VCaP (cell line): ENCODE results near the gene FBLN5.
A peak's percentile ranks its signal among the peaks of the same experiment; 100 is the strongest.
"Not testable (repeated sequence)": the region's sequence is repeated elsewhere in the genome, so short reads cannot be mapped to it uniquely, and the experiment has no call there.

Source experiments
- H3K27ac ChIP-seq: fragments of 450-650 bp; 2 replicates; pipeline ENCODE4 v1.5.1; 2017
- CTCF ChIP-seq: fragments of 450-650 bp; conservative IDR thresholded peaks from 2 replicates; pipeline ENCODE4 v1.5.1; 2017; ENCODE audit warnings: mild to moderate bottlenecking, moderate library complexity

The FBLN5 gene

GRCh38 chr14:91904483-91904882 is 43.0 kb downstream of the FBLN5 start:
- no peak for TF ChIP-seq CTCF
- no peak overlapping the region for H3K27ac ChIP-seq

GRCh38 chr14:91903070-91903469 is 44.4 kb downstream of the FBLN5 start:
- no peak for TF ChIP-seq CTCF

GRCh38 chr14:91902336-91902735 is 45.2 kb downstream of the FBLN5 start:
- TF ChIP-seq CTCF: no peak
- no peak overlapping the region for H3K27ac ChIP-seq

More at GRCh38 chr14:91903070-91903469, 44.4 kb downstream of the FBLN5 start:
- H3K27ac ChIP-seq: no peak overlapping the region

DNA sequence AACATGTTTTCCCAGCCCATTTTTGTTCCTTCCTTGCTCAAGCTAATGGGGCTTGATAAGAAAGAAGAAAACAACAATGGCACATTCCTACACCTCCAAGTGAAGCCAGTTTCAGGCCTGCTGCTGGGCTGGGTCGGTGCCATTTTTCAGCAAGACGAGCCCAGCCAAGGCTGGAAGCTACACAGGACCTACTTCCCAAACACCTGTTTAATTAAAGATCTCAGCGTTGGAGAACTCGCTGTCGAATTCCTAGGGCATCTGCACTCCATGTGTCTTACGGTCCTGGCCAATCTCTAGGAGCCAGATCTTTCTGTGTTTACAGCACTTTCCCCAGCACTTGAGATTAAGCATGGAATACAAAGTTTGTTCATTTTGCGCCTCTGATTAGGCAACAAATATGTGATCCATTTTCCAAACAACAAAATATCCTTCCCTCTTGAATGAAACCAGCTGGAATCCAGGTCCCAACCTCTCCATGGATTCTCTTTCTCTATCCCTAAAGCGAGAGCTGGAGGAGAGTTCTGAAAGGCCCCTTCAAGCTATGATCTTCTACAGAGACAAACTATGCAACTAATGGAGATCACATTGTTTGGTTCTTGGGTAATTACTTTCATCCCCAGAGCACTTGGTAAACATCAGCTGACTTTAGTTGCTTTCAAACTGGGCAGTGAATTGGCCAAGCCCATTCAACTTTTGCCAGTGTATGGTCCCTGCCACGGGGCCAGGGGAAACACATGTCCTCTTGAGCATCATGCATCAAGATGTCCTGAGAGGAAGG is 45.9 kb downstream of the FBLN5 start:
- H3K27ac ChIP-seq: no peak overlapping the region
- no peak for TF ChIP-seq CTCF

- no peak for TF ChIP-seq CTCF
- no peak overlapping the region for H3K27ac ChIP-seq
Measured at GRCh38 chr14:91899806-91900205, 47.7 kb downstream of the FBLN5 start.

DNA sequence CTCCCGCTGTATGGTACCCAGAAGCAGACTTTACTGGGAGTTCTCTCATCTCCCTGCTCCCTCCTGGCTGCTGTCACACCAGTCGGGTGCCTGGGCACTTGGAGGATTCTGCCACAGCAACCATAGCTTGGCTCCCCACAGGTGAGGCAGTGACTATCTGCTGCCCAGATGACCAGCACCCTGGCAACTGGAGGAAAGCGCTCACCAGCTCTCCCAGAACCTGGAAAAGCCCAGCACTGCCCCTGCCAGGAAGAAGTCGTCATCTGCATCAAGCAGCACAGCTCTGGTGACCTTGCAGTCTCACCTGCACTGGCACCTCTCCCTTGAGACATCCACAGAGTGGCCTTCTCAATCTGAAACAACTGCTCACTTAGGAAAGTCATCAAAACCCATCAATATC is 48.3 kb downstream of the FBLN5 start:
- no peak overlapping the region for H3K27ac ChIP-seq
- peak; percentile 69 for TF ChIP-seq CTCF

DNA sequence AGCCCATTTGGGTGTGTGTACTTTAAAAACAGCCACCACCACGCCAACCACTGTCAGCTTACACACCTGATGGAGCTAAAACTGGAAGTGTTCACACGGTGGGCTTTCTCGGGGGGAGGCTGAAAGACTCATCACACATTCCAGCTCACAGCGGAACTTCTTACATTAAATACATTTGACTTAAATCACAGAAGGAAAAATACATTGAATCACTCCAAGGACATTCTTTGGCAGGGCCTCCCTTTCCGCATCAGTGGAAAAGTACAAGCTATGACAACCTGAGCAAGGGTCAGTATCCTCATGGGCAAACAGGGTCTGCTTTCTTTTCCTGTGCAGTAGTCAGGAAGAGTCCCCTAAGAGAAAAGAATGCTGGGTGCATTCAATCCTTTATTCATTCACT is 49.1 kb downstream of the FBLN5 start:
- TF ChIP-seq CTCF: no peak

DNA sequence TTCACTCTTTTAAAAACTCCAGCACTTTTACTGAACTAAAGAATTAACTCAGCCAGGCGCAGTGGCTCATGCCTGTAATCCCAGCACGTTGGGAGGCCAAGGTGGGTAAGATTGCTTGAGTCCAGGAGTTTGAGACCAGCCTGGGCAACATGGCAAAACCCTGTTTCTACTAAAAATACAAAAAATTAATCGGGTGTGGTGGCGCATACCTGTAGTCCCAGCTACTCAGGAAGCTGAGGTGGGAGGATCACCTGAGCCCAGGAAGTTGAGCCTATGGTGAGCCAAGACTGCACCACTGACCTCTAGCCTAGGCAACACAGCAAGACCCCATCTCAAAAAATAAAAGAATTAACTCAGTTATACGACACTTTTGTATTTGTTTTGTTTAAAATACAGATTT is 49.8 kb downstream of the FBLN5 start:
- not testable (repeated sequence) for H3K27ac ChIP-seq

More for the DNA sequence above, 49.1 kb downstream of the FBLN5 start:
- H3K27ac ChIP-seq: no peak overlapping the region
